WERI-Rb-1 (cell line): Measurements from ENCODE around the gene SFPQ.
"Not testable (repeated sequence)": the region's sequence is repeated elsewhere in the genome, so short reads cannot be mapped to it uniquely, and the experiment has no call there.

Source experiments
- DNase-seq: peaks from one replicate; pipeline ENCODE4 v3.0.0-alpha.2; 2020
- H3K27ac ChIP-seq: fragments of 250-450 bp; sonication (Bioruptor Pico); 2 replicates; pipeline ENCODE4 v1.5.1; 2020; ENCODE audit warnings: mild to moderate bottlenecking, moderate library complexity
- H3K27me3 ChIP-seq: fragments of 250-450 bp; sonication (Bioruptor Pico); 2 replicates; pipeline ENCODE4 v1.5.1; 2021; ENCODE audit warnings: mild to moderate bottlenecking, low read depth, moderate library complexity; ENCODE audit not compliant: insufficient read depth, severe bottlenecking
- H3K36me3 ChIP-seq: fragments of 250-450 bp; sonication (Bioruptor Pico); 2 replicates; pipeline ENCODE4 v1.5.1; 2020; ENCODE audit warnings: mild to moderate bottlenecking, moderate library complexity
- H3K4me3 ChIP-seq: 2 replicates; pipeline ENCODE4 v1.5.1; 2011; ENCODE audit warnings: low read depth, mild to moderate bottlenecking, control low read depth, low read length
- H3K9me3 ChIP-seq: fragments of 250-450 bp; sonication (Bioruptor Pico); 2 replicates; pipeline ENCODE4 v1.5.1; 2021; ENCODE audit warnings: mild to moderate bottlenecking, moderate library complexity; ENCODE audit not compliant: severe bottlenecking
- TF ChIP-seq, protein P1 (sequence below): IDR thresholded peaks from 2 replicates; pipeline ENCODE4 v1.5.1; 2011; ENCODE audit warnings: low read depth, mild to moderate bottlenecking, control low read depth, inconsistent platforms, low read length

The SFPQ gene

DNA sequence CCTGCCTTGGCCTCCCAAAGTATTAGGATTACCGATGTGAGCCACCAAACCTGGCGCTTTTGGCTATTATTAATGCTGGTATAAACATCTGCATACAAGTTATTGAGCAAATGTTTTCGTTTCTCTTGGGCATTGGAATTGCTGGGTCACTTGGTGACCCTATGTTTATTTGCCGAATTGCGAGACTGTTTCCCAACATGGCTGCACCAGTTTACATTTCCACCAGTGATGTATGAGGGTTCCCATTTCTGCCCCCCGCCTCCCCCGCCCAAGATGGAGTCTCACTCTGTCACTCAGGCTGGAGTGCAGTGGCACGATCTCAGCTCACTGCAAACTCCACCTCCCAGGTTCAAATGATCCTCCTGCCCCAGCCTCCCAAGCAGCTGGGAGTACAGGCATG is 20.9 kb downstream of the SFPQ start:
- Histone ChIP-seq H3K27me3 (no peaks in the 10 kb centered on the region), H3K9me3 (no peaks in the 10 kb centered on the region), H3K27ac (no peak overlapping the region), H3K36me3 (peaks cover 22% of the 10 kb centered on the region), H3K4me3 (no peak overlapping the region)
- TF ChIP-seq, protein P1, sequence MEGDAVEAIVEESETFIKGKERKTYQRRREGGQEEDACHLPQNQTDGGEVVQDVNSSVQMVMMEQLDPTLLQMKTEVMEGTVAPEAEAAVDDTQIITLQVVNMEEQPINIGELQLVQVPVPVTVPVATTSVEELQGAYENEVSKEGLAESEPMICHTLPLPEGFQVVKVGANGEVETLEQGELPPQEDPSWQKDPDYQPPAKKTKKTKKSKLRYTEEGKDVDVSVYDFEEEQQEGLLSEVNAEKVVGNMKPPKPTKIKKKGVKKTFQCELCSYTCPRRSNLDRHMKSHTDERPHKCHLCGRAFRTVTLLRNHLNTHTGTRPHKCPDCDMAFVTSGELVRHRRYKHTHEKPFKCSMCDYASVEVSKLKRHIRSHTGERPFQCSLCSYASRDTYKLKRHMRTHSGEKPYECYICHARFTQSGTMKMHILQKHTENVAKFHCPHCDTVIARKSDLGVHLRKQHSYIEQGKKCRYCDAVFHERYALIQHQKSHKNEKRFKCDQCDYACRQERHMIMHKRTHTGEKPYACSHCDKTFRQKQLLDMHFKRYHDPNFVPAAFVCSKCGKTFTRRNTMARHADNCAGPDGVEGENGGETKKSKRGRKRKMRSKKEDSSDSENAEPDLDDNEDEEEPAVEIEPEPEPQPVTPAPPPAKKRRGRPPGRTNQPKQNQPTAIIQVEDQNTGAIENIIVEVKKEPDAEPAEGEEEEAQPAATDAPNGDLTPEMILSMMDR: no peak
- no peak for DNase-seq

DNA sequence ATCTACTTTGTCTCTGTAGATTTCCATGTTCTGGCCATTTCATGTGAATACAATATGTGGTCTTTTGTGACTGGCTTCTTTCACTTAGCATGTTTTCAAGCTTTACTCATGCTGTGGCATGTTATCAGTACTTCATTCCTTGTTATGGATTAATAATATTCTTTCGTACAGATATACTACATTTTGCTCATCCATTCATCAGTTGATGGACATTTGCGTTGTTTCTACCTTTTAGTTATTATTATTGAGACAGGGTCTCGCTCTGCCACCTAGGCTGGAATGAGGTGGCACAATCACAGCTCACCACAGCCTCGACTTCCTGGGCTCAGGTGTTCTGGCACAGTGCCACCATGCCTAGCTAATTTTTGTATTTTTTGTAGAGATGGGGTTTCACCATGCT is 21.4 kb downstream of the SFPQ start:
- Histone ChIP-seq H3K4me3 (no peak overlapping the region), H3K36me3 (peaks cover 17% of the 10 kb centered on the region), H3K9me3 (no peaks in the 10 kb centered on the region), H3K27me3 (no peaks in the 10 kb centered on the region), H3K27ac (no peak overlapping the region)
- DNase-seq: no peak
- TF ChIP-seq, protein P1: no peak

DNA sequence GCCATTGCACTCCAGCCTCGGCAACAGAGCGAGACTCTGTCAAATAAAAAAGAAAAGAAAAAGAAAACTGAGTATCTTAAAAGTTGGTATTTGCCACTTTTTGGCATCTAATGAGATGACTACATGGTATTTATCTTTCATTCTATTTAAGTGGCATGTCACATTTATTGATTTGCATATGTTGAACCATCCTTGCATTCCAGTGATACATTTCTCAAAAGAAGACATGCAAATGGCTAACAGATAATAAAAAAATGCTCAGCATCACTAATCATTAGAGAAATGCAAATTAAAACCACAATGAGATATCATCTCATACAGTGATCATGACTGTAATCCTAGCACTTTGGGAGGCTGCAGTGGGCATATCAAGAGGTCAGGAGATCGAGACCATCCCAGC is 28.1 kb downstream of the SFPQ start:
- Histone ChIP-seq H3K27ac (no peak overlapping the region), H3K9me3 (peaks cover 6% of the 10 kb centered on the region), H3K27me3 (no peaks in the 10 kb centered on the region), H3K4me3 (no peak overlapping the region), H3K36me3 (no peaks in the 10 kb centered on the region)
- TF ChIP-seq, protein P1: no peak
- DNase-seq: no peak

DNA sequence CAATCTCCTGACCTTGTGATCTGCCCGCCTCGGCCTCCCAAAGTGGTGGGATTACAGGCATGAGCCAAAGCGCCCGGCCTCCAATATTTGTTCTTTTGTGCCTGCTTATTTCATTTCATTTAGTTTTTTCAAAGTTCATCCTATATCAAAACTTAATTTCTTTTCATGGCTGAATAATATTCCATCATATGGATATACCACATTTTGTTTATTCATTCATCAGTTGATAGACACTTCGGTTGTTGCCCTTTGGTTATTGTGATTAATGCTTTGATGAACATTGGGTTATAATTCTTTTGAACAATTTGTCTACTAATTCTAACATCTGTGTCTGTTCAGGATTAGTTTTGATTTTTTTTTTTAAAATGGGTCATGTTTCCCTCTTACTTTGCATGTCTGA is 41.7 kb downstream of the SFPQ start:
- Histone ChIP-seq H3K27ac (no peak overlapping the region), H3K36me3 (no peaks in the 10 kb centered on the region), H3K27me3 (no peaks in the 10 kb centered on the region), H3K9me3 (no peaks in the 10 kb centered on the region), H3K4me3 (no peak overlapping the region)
- TF ChIP-seq, protein P1: no peak
- DNase-seq: no peak

DNA sequence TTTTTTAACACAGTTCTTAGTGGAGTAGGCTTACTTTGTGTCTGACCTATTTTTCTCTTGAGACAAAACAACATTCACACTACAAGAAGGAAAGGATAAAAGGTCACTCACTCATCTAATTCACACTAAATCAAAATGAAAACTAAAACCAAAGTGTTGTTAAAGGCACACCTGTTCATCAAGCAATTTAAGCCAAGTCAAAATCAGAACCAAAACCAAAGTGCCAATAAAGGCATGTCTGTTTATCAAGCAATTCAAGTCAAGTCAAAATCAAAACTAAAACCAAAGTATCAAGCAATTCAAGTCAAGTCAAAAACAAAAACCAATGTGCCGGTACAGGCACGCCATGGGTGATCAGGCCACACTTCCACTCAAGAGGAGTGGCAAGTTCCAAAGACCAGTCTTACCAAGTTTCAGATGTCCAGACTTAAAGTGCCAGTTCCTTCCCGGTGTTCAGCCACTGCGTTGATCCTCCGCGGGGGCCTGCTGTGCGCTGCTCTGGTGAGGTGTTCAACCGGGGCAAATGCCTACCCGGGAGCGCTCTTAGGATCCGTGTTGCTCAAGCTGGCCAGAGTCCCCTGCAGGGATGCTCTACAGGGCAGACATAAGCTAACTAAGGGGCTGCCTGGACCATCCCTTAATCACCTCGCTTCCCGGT is 46.9 kb downstream of the SFPQ start:
- DNase-seq, H3K4me3 ChIP-seq, H3K27me3 ChIP-seq, H3K36me3 ChIP-seq, H3K27ac ChIP-seq, H3K9me3 ChIP-seq: not testable (repeated sequence)

DNA sequence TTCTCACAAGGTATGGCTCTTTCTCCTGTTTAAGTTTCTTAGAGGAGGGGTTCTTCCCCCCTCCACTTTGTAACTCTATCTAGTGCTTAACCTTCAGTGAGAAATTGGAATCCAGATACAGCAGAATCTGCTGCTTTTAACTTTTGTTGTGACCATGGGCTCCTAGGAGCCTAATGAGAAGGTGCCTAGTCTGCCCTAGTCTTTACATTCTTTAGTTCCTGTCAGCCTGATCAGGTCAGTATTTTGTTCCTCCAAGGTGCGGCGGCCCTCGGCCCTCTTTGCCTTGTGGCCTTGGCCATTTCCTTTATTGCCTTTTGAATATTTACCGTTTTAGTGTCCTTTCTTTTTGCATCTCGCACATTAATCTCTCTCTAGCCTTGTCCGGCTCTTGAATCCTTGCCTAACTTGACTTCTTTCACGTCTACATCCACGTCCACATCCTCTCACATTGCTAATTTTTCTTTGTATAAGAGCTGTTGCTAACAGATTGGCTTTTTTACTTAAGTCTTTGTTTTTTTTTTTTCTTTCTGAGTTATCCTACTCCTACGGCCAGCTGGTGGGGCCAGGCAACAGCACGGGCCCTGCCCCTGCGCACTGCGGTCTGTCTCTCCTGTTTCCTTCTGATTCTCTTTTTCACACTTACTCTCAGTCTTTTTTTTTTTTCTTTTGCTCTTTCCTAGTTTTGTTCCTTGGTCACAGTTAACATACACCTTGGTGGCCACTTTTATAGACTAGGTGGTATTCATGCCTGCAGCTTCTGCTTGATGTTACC is 49.0 kb downstream of the SFPQ start:
- no peak for DNase-seq
- no peaks in the 10 kb centered on the region for H3K36me3 ChIP-seq
- TF ChIP-seq, protein P1: no peak
- H3K27me3 ChIP-seq: no peaks in the 10 kb centered on the region
- no peaks in the 10 kb centered on the region for H3K9me3 ChIP-seq
- no peak overlapping the region for H3K27ac ChIP-seq
- H3K4me3 ChIP-seq: no peak overlapping the region

DNA sequence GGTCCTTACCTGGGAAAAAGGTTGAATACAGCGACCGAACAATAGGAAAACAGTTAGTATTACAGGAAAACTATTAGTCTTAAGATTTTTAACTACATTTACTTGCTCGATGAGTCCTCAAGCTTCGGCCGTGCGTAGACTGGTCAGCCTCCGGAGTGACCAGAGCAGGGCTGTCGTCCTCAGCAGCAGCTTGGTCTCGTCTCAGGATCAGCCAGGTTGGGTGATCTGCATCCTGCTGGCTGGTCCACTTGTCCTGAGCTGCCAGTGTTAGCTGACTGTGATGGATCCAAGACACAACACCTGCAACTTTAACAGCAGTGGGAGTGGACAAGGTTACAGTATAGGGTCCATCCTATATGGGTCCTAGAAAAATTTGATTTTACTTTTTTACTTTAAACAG is 50.2 kb downstream of the SFPQ start:
- H3K9me3 ChIP-seq, H3K4me3 ChIP-seq, H3K36me3 ChIP-seq, H3K27me3 ChIP-seq, H3K27ac ChIP-seq, DNase-seq: not testable (repeated sequence)

DNA sequence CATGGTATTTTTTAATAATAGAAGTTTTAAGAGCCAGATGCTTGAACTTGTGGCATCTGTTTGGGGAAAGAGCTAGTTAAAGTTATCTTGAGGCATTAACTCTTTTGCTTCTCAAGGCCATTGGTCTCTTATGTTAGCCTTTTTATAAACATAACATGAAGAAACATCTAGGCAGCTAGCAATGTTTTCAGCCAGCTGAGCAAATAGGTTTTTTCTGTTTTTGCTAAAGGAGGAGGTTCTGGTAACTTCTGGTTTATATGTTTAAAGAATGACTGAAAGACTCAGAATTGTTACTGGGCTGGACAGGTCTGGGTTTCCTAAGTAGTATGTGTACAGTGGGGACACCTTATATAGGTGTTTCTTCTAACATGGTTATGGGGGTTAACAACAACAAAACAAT is 50.7 kb downstream of the SFPQ start:
- H3K27ac ChIP-seq, H3K36me3 ChIP-seq, H3K4me3 ChIP-seq, H3K9me3 ChIP-seq, DNase-seq, H3K27me3 ChIP-seq: not testable (repeated sequence)

DNA sequence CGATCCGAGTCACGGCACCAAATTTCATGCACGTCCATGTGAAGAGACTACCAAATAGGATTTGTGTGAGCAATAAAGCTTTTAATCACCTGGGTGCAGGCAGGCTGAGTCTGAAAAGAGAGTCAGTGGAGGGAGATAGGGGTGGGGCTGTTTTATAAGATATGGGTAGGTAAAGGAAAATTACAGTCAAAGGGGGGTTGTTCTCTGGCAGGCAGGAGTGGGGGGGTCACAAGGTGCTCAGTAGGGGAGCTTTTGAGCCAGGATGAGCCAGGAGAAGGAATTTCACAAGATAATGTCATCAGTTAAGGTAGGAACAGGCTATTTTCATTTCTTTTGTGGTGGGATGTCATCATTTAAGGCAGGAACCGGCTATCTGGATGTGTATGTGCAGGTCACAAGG is 55.4 kb downstream of the SFPQ start:
- not testable (repeated sequence) for H3K36me3 ChIP-seq, DNase-seq, H3K27ac ChIP-seq, H3K9me3 ChIP-seq, H3K4me3 ChIP-seq, H3K27me3 ChIP-seq
